ENCODE measurements around the gene HMGB2.

- TF ChIP-seq CTCF (conservative IDR thresholded peaks at IDR 0.05; ENCODE audit: low read depth in 2 of 2) (no peak), POLR2AphosphoS5 (IDR thresholded peaks at IDR 0.05; ENCODE audit: low read depth) (no peak), REST (IDR thresholded peaks at IDR 0.05; ENCODE audit: unreplicated experiment) (no peak), EZH2phosphoT487 (IDR thresholded peaks at IDR 0.05; ENCODE audit: unreplicated experiment) (no peak), EZH2 (IDR thresholded peaks at IDR 0.05; ENCODE audit: low read depth, unreplicated experiment) (no peak), NANOG (IDR thresholded peaks at IDR 0.05; ENCODE audit: borderline replicate concordance) (no peak), CREB1 (CRISPR knock-in tag; IDR thresholded peaks at IDR 0.05; ENCODE audit: low read depth) (no peak), ZNF331 (CRISPR knock-in tag; IDR thresholded peaks at IDR 0.05; ENCODE audit: low read depth) (no peak), ETS1 (IDR thresholded peaks at IDR 0.05) (no peak), ZNF114 (CRISPR knock-in tag; IDR thresholded peaks at IDR 0.05) (no peak), JUNB (IDR thresholded peaks at IDR 0.05; ENCODE audit: unreplicated experiment) (no peak), STAT1 (IDR thresholded peaks at IDR 0.05; ENCODE audit: unreplicated experiment) (no peak)
Observed at GRCh38 chr4:173281406-173282255, 52.5 kb downstream of the HMGB2 start.

Measured in GM23338 (cell line).